ENCODE results near the gene ABLIM1.

DNA sequence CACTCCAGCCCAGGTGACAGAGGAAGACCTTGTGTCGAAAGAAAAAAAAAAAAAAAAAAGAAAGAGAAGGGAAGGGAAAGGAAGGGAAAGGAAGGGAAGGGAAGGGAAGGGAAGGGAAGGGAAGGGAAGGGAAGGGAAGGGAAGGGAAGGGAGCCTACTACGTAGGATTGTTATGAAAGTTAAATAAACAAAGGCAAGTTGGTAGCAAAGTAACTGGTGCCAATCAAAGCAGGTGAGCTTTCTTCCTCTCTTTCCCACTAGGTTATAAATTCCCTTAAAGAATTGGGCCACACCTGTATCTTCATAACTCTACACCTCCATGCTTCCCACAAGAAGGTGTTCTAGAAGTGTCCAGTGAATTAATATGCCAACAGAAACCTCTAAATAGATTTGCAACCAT lies 157.4 kb downstream of the ABLIM1 start:
- TF ChIP-seq, protein P1, sequence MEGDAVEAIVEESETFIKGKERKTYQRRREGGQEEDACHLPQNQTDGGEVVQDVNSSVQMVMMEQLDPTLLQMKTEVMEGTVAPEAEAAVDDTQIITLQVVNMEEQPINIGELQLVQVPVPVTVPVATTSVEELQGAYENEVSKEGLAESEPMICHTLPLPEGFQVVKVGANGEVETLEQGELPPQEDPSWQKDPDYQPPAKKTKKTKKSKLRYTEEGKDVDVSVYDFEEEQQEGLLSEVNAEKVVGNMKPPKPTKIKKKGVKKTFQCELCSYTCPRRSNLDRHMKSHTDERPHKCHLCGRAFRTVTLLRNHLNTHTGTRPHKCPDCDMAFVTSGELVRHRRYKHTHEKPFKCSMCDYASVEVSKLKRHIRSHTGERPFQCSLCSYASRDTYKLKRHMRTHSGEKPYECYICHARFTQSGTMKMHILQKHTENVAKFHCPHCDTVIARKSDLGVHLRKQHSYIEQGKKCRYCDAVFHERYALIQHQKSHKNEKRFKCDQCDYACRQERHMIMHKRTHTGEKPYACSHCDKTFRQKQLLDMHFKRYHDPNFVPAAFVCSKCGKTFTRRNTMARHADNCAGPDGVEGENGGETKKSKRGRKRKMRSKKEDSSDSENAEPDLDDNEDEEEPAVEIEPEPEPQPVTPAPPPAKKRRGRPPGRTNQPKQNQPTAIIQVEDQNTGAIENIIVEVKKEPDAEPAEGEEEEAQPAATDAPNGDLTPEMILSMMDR (IDR thresholded peaks at IDR 0.05): no peak
- TF ChIP-seq EZH2phosphoT487 (IDR thresholded peaks at IDR 0.05): no peak
- no peak for TF ChIP-seq EZH2 (IDR thresholded peaks at IDR 0.05)

Measured in neural progenitor cell (in vitro differentiated cells).